ENCODE measurements around the gene ARHGAP24.

ARHGAP24 gene

DNA sequence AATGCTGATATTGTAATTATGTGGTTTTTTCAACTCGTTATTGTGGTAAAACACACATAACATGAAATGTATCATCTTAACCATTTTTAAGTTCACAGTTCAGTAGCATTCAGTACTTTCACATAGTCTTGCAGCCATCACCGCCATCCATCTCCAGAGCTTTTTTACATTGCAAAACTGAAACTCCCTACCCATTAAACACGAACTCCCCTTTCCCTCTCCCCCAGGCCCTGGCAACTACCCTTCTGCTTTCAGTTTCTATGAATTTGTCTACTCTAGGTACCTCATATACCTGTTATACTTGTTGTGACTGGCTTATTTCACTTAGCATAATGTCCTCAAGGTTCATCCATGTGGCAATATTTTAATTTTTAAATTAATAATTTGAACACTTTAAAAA lies 504.3 kb downstream of the ARHGAP24 start:
- TF ChIP-seq, protein P1, sequence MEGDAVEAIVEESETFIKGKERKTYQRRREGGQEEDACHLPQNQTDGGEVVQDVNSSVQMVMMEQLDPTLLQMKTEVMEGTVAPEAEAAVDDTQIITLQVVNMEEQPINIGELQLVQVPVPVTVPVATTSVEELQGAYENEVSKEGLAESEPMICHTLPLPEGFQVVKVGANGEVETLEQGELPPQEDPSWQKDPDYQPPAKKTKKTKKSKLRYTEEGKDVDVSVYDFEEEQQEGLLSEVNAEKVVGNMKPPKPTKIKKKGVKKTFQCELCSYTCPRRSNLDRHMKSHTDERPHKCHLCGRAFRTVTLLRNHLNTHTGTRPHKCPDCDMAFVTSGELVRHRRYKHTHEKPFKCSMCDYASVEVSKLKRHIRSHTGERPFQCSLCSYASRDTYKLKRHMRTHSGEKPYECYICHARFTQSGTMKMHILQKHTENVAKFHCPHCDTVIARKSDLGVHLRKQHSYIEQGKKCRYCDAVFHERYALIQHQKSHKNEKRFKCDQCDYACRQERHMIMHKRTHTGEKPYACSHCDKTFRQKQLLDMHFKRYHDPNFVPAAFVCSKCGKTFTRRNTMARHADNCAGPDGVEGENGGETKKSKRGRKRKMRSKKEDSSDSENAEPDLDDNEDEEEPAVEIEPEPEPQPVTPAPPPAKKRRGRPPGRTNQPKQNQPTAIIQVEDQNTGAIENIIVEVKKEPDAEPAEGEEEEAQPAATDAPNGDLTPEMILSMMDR (IDR thresholded peaks at IDR 0.05; ENCODE audit: low read depth, low read length), result no peak
- in situ Hi-C loops (cut with HindIII; ENCODE audit: low sequenced_read_pairs), result no loop called here
- H3K4me3 ChIP-seq (ENCODE audit: low read depth, low read length), result no peak overlapping the region
- no peak for DNase-seq (ENCODE audit: low read depth, low spot score)

DNA sequence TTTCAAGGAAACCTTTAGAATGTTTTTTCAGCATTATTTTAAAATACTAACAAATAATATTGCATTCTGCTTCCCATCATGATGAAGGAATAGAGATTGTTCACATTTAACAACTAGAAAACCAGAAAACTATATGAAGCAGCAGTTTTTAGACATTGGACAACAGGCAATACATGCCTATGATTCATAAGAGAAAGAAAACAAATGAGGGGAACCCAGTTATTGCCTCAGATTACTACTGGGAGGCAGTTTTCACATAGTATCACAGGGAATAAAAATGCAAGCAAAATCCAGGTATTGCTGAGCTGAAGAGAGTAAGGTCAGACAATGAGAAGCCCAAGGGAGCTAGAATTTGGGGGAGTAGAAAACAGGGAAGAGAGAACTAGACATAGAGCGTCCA lies 511.3 kb downstream of the ARHGAP24 start:
- in situ Hi-C loops (cut with HindIII; ENCODE audit: low sequenced_read_pairs), result no loop called here
- no peak for DNase-seq (ENCODE audit: low read depth, low spot score)
- no peak overlapping the region for H3K4me3 ChIP-seq (ENCODE audit: low read depth, low read length)
- TF ChIP-seq, protein P1 (IDR thresholded peaks at IDR 0.05; ENCODE audit: low read depth, low read length), result no peak

GRCh38 chr4:85993641-85994040 lies 518.7 kb downstream of the ARHGAP24 start:
- in situ Hi-C loops (cut with HindIII; ENCODE audit: low sequenced_read_pairs), result no loop called here
- no peak overlapping the region for H3K4me3 ChIP-seq (ENCODE audit: low read depth, low read length)
- DNase-seq (ENCODE audit: low read depth, low spot score), result no peak
- TF ChIP-seq, protein P1 (IDR thresholded peaks at IDR 0.05; ENCODE audit: low read depth, low read length), result no peak

DNA sequence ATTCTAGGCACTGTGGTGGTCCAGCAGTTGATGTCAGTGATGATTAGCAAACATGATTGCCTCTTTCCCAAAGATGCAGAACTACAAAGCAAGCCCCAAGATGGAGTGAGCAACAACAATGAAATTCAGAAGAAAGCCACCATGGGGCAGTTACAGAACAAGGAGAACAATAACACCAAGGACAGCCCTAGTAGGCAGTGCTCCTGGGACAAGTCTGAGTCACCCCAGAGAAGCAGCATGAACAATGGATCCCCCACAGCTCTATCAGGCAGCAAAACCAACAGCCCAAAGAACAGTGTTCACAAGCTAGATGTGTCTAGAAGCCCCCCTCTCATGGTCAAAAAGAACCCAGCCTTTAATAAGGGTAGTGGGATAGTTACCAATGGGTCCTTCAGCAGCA lies 519.6 kb downstream of the ARHGAP24 start:
- in situ Hi-C loops (cut with HindIII; ENCODE audit: low sequenced_read_pairs), result no loop called here
- H3K4me3 ChIP-seq (ENCODE audit: low read depth, low read length), result no peak overlapping the region
- no peak for DNase-seq (ENCODE audit: low read depth, low spot score)
- TF ChIP-seq, protein P1 (IDR thresholded peaks at IDR 0.05; ENCODE audit: low read depth, low read length), result no peak

- TF ChIP-seq, protein P1 (IDR thresholded peaks at IDR 0.05; ENCODE audit: low read depth, low read length), result no peak
- no peak for DNase-seq (ENCODE audit: low read depth, low spot score)
- H3K4me3 ChIP-seq (ENCODE audit: low read depth, low read length), result no peak overlapping the region
- in situ Hi-C loops (cut with HindIII; ENCODE audit: low sequenced_read_pairs), result no loop called here
Measured at GRCh38 chr4:85995361-85995760, 520.4 kb downstream of the ARHGAP24 start.

GRCh38 chr4:86001591-86001990 lies 526.6 kb downstream of the ARHGAP24 start:
- no peak overlapping the region for H3K4me3 ChIP-seq (ENCODE audit: low read depth, low read length)
- in situ Hi-C loops (cut with HindIII; ENCODE audit: low sequenced_read_pairs), result no loop called here
- TF ChIP-seq, protein P1 (IDR thresholded peaks at IDR 0.05; ENCODE audit: low read depth, low read length), result no peak
- DNase-seq (ENCODE audit: low read depth, low spot score), result no peak

DNA sequence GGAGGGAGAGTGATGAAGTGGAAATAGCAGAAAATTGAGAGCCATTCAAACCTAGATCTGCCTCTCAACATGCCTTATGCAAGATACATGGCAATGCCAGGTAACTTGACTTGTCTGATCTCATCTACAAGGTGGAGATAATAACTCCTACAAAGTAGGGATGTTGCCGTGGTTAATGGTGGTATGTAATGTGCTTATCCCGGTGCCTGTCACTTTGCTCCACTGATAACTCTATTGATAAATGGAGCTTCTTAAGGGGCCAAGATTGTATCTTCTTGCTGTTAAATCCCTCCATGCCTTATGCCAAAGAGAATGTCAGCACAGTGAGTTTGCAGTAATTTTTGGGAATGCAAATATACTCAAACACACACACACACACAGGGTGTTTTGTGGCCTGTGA lies 529.1 kb downstream of the ARHGAP24 start:
- H3K4me3 ChIP-seq (ENCODE audit: low read depth, low read length), result no peak overlapping the region
- no peak for DNase-seq (ENCODE audit: low read depth, low spot score)
- TF ChIP-seq, protein P1 (IDR thresholded peaks at IDR 0.05; ENCODE audit: low read depth, low read length), result no peak
- in situ Hi-C loops (cut with HindIII; ENCODE audit: low sequenced_read_pairs), result no loop called here

Measured in astrocyte of the spinal cord (primary cell).